Ectodermal cell (in vitro differentiated cells): ENCODE results near the gene ARPC5. TPM values are rescaled to one million over a fixed set of nuclear protein-coding genes. Genes with fewer than 3 reads are reported as not detected.
A peak's percentile ranks its signal among the peaks of the same experiment; 100 is the strongest.
"Not testable (repeated sequence)": the region's sequence is repeated elsewhere in the genome, so short reads cannot be mapped to it uniquely, and the experiment has no call there.

Experiments
- H3K27ac ChIP-seq: 2 replicates; pipeline ENCODE4 v1.7.0; 2013; ENCODE audit warnings: mild to moderate bottlenecking, low read depth, low read length; ENCODE audit not compliant: insufficient read depth, poor library complexity, severe bottlenecking
- H3K27me3 ChIP-seq: 2 replicates; pipeline ENCODE4 v1.7.0; 2013; ENCODE audit warnings: mild to moderate bottlenecking, low read length; ENCODE audit not compliant: insufficient read depth, control insufficient read depth, poor library complexity, severe bottlenecking
- H3K36me3 ChIP-seq: one replicate; pipeline ENCODE4 v1.7.0; 2013; ENCODE audit warnings: low read length; ENCODE audit not compliant: control insufficient read depth, insufficient read depth
- H3K4me1 ChIP-seq: one replicate; pipeline ENCODE4 v1.7.0; 2013; ENCODE audit warnings: low read length; ENCODE audit not compliant: control insufficient read depth, insufficient read depth
- H3K4me3 ChIP-seq: 2 replicates; pipeline ENCODE4 v1.7.0; 2013; ENCODE audit warnings: low read depth, low read length, control low read depth; ENCODE audit not compliant: insufficient read depth
- H3K9me3 ChIP-seq: 2 replicates; pipeline ENCODE4 v1.7.0; 2013; ENCODE audit warnings: mild to moderate bottlenecking, low read length, moderate library complexity; ENCODE audit not compliant: control insufficient read depth
- WGBS, 2 experiments: methylation state at CpG; one replicate each; pipeline ENCODE4 v1.1.7; 2013; ENCODE audit warnings: missing lambda C conversion rate in 2 of 2; 5-methylcytosine and 5-hydroxymethylcytosine counted together
- polyA plus RNA-seq, 4 experiments: library from polyadenylated mRNA; stranded (reverse); fragments of 50-300 nt; gene quantifications; one replicate each; pipeline ENCODE4 v1.2.3, GENCODE V29; 2013

ARPC5 gene
- 143 TPM for polyA plus RNA-seq (2013, experiment 1 of 4)
- polyA plus RNA-seq (2013, experiment 2 of 4) = 140 TPM
- 125 TPM for polyA plus RNA-seq (2013, experiment 3 of 4)
- polyA plus RNA-seq (2013, experiment 4 of 4) = 124 TPM

DNA sequence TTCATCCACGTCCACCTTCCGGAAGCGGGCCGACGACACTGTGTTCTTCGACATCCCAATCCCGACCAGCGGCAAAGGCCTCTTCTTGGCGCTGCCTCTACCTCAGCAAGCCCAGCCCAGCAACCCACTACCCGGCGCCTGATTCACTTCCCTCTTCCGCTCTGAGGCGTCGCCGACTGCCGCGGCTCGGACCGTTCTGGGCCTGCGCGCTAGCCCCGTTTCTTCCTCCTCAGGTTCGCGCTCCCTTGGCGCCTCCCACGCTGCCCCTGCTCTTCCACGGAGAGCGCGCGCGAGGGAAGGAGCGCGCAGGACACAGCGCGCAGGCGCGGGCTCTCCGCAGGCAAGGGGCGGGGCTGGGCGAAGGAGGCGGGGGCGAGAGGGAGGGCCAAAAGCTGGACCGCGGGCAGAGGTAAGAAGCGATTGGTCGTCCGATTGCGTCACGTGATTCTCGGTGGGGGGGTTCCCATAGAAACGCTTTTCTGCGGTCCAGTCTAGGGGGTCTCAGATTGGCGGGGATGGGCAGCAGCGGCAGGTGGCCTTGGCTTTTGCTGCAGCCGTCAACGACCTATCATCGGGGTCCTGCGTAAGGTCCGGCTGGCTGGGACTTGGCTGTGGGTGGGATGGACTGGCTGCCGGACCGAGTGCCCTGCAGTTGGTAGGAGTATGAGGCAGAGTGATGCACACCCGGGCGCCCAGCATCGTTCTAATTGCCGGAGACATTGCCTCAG lies at the start of gene ARPC5:
TSS of gene ARPC5 (minus strand) at position 178 of the 728 bp plus-strand sequence. CDS start at position 54, 124 bp downstream.
- WGBS, 2 experiments = 0% methylated on average over 65 of the region's 65 CpGs
- Histone ChIP-seq H3K36me3 (peaks cover 3% of the 10 kb centered on the region), H3K27me3 (peaks cover 16% of the 10 kb centered on the region), H3K4me1 (peaks cover 17% of the 10 kb centered on the region), H3K9me3 (no peaks in the 10 kb centered on the region), H3K27ac (peak within 1 kb of the TSS; percentile 68), H3K4me3 (peak within 1 kb of the TSS; percentile 89)

DNA sequence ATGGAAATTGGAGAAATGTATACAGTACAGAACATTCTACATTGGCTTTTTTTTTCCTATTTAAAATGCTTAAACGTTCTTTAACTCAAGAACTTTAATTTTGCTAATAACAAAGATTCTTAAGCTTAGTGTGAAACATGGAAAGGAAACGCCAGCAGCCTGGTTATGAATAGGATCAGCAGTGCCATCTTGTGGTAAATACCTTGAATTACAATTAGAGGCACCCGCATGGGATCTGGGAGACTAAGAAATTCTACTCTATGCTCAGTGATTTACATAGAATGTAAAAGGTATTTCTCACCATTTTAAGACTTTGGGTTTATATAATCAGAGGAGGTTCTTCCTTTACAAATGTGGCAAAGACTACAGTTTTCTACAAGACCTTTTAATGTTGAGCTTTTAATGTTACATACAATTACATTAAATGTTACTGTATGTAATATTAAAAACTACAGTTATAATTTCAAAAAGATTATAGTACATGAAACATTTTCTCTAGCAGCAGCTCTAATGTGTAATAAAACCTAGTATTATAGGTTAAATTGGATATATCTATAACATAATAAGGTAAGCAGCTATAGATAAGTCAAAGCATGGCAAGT lies 49.6 kb upstream of the ARPC5 start:
- H3K36me3 ChIP-seq = no peaks in the 10 kb centered on the region
- H3K4me3 ChIP-seq = no peak overlapping the region
- H3K27ac ChIP-seq = no peak overlapping the region
- no peaks in the 10 kb centered on the region for H3K9me3 ChIP-seq
- H3K27me3 ChIP-seq = no peaks in the 10 kb centered on the region
- H3K4me1 ChIP-seq = no peaks in the 10 kb centered on the region
- WGBS, 2 experiments = 12 to 38% methylated on average over 1 to 3 of the region's 3 CpGs

DNA sequence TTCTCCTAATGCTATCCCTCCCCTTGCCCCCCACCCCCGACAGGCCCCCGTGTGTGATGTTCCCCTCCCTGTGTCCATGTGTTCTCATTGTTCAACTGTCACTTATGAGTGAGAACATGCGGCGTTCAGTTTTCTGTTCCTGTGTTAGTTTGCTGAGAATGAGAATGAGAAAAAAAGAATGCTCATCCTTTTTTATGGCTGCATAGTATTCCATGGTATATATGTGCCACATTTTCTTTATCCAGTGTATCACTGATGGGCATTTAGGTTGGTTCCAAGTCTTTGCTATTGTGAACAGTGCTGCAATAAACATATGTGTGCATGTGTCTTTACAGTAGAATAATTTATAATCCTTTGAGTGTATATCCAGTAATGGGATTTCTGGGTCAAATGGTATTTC lies 43.8 kb upstream of the ARPC5 start:
- not testable (repeated sequence) for H3K36me3 ChIP-seq, H3K4me1 ChIP-seq, H3K4me3 ChIP-seq, H3K27ac ChIP-seq, H3K9me3 ChIP-seq, H3K27me3 ChIP-seq
- 85 to 94% methylated on average over 2 to 4 of the region's 4 CpGs for WGBS, 2 experiments

DNA sequence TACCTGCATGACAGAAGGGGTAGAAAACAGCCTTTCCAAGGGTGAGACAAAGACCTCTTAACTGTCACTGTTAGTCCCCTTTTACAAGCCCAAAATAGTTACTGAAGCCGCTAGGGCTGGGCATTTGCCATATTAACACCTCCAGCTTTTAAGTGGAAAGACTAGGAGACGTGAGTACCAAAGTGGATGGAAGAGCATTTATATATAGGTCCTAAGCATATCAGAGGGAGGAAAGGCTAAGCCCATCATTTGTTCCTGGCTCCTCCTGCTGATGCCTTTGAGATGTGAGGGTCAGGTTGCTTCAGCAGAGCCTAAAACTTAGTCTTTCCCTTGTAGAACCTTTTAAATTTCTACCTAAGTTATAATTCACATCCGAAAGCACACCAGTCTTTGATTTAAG lies 43.2 kb upstream of the ARPC5 start:
- Histone ChIP-seq H3K27ac (no peak overlapping the region), H3K9me3 (no peaks in the 10 kb centered on the region), H3K36me3 (no peaks in the 10 kb centered on the region), H3K4me1 (no peaks in the 10 kb centered on the region), H3K27me3 (no peaks in the 10 kb centered on the region), H3K4me3 (no peak overlapping the region)
- WGBS, 2 experiments = 92 to 93% methylated on average over 2 of the region's 3 CpGs

DNA sequence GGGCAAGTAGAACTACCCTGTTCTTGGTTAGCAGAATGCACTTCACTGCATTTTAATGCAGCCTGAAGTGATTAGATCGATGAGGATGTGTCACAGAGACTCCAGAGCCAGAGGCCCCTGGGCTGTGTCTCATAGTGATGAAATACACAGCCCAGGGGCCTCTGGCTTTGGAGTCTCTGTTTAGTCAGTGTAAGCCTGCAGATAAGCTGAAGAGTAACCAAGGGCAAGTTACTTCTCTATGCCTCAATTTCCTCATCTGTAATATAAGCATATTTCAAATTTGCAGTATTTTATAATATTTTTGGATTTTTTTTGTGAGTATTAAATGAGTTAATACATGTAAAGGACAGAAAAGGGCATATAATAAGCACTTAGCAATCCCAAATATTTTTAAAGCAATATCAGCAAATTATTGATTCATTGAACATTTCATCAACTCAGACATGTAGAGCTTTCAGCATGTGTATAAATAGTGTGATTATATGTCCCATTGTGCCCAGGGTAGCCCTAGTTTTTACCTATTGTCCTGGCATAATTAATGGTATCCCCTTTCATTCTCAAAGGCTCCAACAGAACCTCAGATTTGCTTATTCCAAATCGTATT lies 41.1 kb upstream of the ARPC5 start:
- no peaks in the 10 kb centered on the region for H3K27me3 ChIP-seq
- no peaks in the 10 kb centered on the region for H3K4me1 ChIP-seq
- no peaks in the 10 kb centered on the region for H3K9me3 ChIP-seq
- no peak overlapping the region for H3K4me3 ChIP-seq
- WGBS, 2 experiments = 73 to 91% methylated on average over 2 of the region's 2 CpGs
- no peaks in the 10 kb centered on the region for H3K36me3 ChIP-seq
- no peak overlapping the region for H3K27ac ChIP-seq

DNA sequence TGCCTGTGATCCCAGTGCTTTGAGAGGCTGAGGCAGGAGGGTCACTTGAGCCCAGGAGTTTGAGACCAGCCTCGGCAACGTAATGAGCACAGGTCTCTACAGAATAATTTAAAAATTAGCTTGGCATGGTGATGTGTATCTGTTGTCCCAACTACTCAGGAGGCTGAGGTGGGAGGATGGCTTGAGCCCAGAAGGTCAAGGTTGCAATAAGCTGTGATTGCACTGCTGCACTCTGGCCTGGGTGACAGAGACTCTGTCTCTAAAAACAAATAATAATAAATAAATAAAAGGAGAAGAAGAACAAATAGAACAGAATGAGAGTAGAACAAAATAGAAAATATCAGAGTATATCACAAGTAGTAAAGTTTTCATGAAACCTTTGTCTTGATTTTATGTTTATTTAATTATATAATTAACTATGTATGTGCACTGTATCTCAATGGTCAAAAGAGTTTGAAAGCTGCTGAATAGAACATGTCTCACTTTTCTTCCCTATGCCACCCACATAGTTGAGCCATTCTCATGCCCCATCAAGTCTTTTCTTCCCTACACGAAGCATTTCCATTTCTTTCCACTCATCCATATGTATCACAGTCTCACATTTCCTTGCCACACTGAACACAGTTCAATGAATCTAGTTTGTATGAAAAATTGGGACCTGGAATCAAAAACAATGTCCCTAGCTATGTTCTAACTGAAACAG lies 40.5 kb upstream of the ARPC5 start:
- no peaks in the 10 kb centered on the region for H3K36me3 ChIP-seq
- H3K4me3 ChIP-seq = no peak overlapping the region
- no peaks in the 10 kb centered on the region for H3K4me1 ChIP-seq
- no peaks in the 10 kb centered on the region for H3K27me3 ChIP-seq
- H3K9me3 ChIP-seq = no peaks in the 10 kb centered on the region
- 81 to 92% methylated on average over 3 of the region's 3 CpGs for WGBS, 2 experiments
- no peak overlapping the region for H3K27ac ChIP-seq

DNA sequence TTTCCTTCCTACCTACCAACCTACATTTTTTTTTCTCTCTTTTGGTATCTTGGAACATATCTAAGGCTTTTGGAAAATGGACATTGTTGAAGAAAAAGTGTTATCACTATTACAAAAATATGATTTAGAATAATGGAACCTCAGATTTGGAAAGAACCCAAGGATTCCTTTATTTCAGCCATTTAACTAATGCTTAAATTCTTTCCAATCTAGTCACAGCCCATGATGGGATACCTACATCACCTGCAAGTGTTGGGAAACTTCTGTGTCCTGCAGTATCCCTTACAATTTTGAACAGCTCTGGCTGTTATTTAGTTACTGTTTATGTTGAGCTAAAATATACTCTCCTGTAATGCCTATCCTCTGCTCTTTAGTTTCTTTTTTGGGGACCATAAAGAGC lies 39.8 kb upstream of the ARPC5 start:
- no peaks in the 10 kb centered on the region for H3K27me3 ChIP-seq
- no peaks in the 10 kb centered on the region for H3K36me3 ChIP-seq
- H3K4me3 ChIP-seq = no peak overlapping the region
- no peaks in the 10 kb centered on the region for H3K4me1 ChIP-seq
- no peak overlapping the region for H3K27ac ChIP-seq
- no peaks in the 10 kb centered on the region for H3K9me3 ChIP-seq

DNA sequence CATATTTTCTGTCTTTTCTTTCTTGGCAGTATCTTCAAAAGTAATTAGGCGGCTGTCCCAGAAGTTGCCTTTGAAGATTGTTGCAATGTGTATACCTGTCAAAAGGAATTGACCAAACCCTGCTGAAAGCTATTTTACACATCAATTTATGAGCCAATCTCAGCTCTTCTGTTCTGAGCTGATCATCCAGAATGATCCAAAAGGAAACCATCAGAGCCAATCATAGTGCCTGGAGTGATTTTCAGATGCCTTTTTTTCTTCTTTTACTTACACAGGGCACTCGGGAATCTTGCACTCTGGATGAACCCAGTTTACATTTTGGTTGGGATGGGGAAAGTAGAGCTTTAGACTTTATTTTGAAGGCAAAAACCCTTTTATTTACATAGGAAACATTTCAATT lies 39.3 kb upstream of the ARPC5 start:
- Histone ChIP-seq H3K9me3 (no peaks in the 10 kb centered on the region), H3K4me3 (no peak overlapping the region), H3K27ac (no peak overlapping the region), H3K4me1 (no peaks in the 10 kb centered on the region), H3K36me3 (no peaks in the 10 kb centered on the region), H3K27me3 (no peaks in the 10 kb centered on the region)
- WGBS, 2 experiments = 100% methylated on average over 2 of the region's 2 CpGs; no CpG with 5 or more reads in 1 of the 2 experiments

DNA sequence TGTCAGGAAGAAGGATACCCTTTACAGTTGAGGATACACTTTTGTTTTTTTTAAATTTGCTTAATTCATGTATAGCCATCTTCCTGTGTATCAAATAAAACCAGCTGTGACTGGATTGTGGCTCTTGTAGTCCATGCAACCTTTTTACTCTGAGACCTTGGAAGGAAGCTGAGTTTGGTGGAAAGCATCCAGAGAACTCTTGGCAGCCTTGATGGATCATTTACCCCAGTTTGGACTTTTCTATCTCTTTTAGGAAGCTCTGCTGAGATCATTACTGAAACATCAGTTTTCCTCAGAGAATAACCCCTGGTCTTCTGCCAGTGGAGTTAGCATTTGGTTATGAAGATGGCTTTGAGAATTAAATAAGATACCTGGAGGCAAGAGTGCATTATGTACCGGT lies 38.8 kb upstream of the ARPC5 start:
- 90% methylated on average over 1 of the region's 1 CpG; no CpG with 5 or more reads in 1 of the 2 experiments for WGBS, 2 experiments
- Histone ChIP-seq H3K4me3 (no peak overlapping the region), H3K36me3 (no peaks in the 10 kb centered on the region), H3K4me1 (no peaks in the 10 kb centered on the region), H3K27ac (no peak overlapping the region), H3K27me3 (no peaks in the 10 kb centered on the region), H3K9me3 (no peaks in the 10 kb centered on the region)
